GM12801 (cell line): ENCODE measurements around the gene DIS3L.

ENCODE experiments used
- TF ChIP-seq, protein P1 (sequence below): IDR thresholded peaks from one replicate; pipeline ENCODE4 v1.5.1; 2011; ENCODE audit warnings: control low read depth; ENCODE audit not compliant: insufficient read length; ENCODE audit errors: extremely low read depth

DIS3L gene

DNA sequence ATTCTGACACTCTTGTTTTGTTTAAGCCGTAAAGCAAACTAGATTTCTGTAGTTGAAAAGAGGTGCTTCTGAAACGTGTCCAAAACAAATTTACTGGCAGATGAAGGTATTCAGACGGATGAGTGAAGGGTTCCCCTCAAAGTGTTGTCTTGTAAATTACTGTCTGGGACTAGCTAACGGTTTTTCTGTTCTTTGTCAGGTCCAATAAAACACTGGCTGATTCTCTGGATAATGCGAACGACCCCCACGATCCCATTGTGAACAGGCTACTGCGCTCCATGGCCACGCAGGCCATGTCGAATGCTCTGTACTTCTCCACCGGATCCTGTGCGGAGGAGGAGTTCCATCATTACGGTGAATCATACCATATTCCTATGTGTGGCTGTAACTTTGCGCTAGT lies 35.4 kb downstream of the DIS3L start:
- TF ChIP-seq, protein P1, sequence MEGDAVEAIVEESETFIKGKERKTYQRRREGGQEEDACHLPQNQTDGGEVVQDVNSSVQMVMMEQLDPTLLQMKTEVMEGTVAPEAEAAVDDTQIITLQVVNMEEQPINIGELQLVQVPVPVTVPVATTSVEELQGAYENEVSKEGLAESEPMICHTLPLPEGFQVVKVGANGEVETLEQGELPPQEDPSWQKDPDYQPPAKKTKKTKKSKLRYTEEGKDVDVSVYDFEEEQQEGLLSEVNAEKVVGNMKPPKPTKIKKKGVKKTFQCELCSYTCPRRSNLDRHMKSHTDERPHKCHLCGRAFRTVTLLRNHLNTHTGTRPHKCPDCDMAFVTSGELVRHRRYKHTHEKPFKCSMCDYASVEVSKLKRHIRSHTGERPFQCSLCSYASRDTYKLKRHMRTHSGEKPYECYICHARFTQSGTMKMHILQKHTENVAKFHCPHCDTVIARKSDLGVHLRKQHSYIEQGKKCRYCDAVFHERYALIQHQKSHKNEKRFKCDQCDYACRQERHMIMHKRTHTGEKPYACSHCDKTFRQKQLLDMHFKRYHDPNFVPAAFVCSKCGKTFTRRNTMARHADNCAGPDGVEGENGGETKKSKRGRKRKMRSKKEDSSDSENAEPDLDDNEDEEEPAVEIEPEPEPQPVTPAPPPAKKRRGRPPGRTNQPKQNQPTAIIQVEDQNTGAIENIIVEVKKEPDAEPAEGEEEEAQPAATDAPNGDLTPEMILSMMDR = no peak

DNA sequence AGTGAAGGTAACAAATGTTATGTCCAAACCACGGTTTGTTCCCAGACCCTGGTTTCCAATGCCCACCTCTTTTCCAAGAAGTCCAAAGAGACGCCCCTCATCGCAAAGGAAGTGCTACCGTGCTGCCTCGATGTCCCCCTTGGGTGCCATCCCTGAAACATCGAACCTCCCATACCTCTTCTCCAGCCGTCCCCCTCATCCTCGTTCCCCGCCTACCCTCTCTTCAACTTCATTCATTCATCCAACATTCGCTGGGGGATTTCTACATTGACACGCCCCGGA lies 62.6 kb downstream of the DIS3L start:
- TF ChIP-seq, protein P1 = no peak

DNA sequence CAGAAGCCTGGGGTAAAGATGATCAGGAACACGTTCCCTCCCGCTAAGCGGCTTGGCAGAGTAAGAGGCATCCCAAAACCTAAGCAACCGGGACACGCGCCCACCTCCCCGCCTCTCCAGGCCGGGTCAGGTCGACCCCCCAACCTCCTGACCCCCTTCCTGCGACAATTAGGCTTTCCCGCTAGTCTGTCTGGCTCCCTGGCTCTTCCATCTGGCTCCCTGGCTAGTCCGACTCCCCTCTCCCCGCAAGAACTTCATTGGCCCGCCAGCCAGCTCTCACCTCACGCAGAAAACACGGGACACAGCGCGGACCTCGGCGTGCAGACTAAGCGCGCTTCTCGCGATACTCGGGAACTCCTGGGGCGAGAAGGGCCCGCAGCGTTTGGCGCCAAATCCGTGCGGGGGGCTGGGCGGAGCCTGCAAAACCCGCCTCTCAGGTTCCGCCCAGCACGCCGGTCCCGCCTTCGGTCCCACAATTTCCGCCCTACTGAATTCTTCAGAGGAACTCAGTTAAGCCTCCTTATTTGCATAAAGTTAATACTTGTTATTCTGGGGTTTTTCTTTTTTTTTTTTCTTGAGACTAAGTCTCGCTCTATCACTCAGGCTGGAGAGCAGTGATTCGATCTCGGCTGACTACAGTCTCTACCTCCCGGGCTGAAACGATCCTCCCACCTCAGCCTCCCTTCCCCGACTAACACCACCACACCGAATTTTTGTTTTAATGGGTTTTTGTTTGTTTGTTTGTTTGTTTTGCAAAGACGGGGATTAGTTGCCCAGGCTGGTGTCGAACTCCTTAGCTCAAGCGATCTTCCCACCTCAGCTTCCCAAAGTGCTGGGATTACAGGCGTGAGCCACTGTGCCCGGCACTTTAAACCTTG lies 63.2 kb downstream of the DIS3L start, which contains the start of gene TIPIN:
TSS of gene TIPIN (minus strand) at position 327 of the 878 bp plus-strand sequence. CDS start 3,738 bp downstream, outside the sequence.
- TF ChIP-seq, protein P1 = no peak

DNA sequence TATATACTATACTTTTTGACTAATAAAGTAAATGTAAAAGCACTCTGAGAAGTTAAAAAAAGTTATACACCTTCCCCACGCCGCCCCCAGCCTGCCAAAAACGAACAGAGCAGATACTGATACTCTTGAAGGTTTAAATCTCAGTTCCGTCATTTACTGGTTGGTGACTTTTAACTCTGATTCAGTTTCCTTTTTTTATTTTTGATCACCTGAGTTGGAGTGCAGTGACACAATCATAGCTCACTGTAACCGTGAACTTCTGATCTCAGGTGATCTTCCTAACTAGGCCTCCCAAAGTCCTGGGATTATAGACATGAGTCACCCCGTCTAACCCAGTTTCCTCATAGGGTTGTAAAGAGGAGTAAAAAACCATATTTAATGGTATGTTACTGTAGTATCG lies 66.4 kb downstream of the DIS3L start:
- TF ChIP-seq, protein P1 = no peak

DNA sequence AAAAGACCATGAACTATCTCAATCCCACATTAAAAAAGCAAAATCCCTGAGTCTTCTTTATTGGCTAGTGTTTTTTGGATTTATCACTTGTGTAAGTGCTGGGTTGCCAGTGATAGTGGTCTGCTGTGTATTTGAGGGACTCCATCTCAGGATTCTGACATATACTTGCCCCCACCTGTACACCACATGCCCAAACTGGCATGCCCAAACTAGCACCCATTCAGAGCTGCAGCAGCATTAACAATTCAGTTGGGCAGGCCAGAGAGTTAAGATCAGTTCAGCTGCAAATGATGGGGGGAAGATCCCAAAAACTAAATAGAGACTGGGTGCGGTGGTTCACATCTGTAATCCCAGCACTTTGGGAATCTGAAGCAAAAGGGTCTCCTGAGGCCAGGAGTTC lies 69.4 kb downstream of the DIS3L start:
- TF ChIP-seq, protein P1 = no peak

DNA sequence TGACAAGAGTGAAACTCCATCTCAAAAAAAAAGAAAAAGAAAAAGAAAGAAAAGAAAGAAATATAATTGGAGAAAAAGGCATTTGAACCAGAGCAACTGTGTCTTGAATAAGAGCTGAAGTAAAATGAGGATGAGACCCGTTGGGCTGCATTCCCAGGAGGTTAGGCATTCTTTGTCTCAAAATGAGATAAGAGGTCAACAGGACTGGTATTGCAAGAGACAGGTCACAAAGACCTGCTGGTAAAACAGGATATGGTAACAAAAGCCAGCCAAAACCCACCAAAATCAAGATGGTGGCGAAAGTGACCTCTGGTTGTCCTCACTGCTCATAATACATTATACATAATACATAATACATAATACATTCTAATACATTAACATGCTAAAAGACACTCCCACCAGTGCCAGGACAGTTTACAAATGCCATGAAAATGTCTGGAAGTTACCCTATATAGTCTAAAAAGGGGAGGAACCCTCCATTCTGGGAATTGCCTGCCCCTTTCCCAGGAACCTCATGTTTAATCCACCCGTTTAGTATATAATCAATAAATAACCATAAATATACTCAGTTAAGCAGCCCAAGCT lies 71.7 kb downstream of the DIS3L start:
- TF ChIP-seq, protein P1 = no peak

DNA sequence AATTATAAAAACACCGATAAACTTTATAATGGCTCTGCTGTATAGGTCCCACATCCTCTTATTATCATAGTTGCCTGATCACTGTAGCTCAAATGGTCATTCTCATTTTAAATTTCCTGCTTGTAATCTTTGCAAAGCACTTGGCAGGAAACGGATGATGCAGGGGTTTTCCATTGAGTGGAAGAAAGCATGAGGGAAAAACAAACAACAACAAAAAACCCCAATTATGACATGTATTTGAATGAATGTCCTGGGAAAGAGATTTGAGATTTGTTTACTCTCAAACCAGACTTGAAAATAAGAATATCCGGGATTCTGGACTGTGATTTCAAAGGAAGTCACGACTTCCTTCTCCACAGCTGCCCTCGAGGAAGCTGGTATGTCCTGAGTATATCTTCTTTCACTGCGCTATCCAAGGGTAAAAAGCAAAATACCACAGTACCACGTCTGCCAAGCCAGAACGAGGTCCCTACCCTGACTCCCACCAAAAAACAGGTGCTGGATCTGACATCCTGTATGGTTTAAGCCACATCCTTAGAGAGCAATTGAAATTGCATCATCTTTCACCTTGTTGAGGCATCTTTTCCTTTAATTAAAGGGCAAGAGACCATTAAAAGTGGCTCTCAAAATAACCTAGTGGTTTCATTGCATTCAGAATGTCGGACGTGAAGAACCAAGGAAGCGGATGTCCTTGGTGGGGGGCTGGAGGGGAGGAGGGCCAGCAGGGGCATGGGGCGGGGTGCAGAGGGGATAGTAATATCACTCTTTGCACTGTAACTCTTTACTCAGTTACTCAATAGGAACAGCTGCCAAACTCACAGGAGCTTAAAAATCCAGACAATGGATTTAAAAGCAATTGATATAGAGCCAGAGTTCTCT lies 76.6 kb downstream of the DIS3L start:
- TF ChIP-seq, protein P1 = no peak
